ENCODE measurements around the gene LRRC3. TPM values are rescaled to one million over a fixed set of nuclear protein-coding genes. Genes with fewer than 3 reads are reported as not detected.

LRRC3 gene
- total RNA-seq, 3 donors from 2014 or later = 2.1 to 17.9 (median 2.7) TPM

- H3K4me1 ChIP-seq (ENCODE audit: low read depth) = no peaks in the 10 kb centered on the region
- no peaks in the 10 kb centered on the region for H3K36me3 ChIP-seq (ENCODE audit: low read depth)
- TF ChIP-seq CTCF (IDR thresholded peaks at IDR 0.05) = no peak
- intact Hi-C loops (cut with DNase I, micrococcal nuclease) = no loop called here
- ATAC-seq (no peak), DNase-seq (peak in 1 of 3 donors; percentile 25)
- H3K9me3 ChIP-seq = no peaks in the 10 kb centered on the region
- no peak overlapping the region for H3K4me3 ChIP-seq
Observed at GRCh38 chr21:44423312-44423821, 31.9 kb upstream of the LRRC3 start.

- Histone ChIP-seq H3K36me3 (ENCODE audit: low read depth) (no peaks in the 10 kb centered on the region), H3K4me1 (ENCODE audit: low read depth) (no peaks in the 10 kb centered on the region), H3K4me3 (no peak overlapping the region), H3K9me3 (peaks cover 3% of the 10 kb centered on the region)
- ATAC-seq (no peak), DNase-seq (peak in 1 of 3 donors; percentile 34)
- TF ChIP-seq CTCF (IDR thresholded peaks at IDR 0.05) = no peak
- intact Hi-C loops (cut with DNase I, micrococcal nuclease) = no loop called here
Observed at GRCh38 chr21:44423941-44424607, 31.2 kb upstream of the LRRC3 start.

- no peak for TF ChIP-seq CTCF (IDR thresholded peaks at IDR 0.05)
- intact Hi-C loops (cut with DNase I, micrococcal nuclease) = no loop called here
- ATAC-seq (no peak), DNase-seq (peak in 1 of 3 donors; percentile 46)
- Histone ChIP-seq H3K36me3 (ENCODE audit: low read depth) (no peaks in the 10 kb centered on the region), H3K4me1 (ENCODE audit: low read depth) (no peaks in the 10 kb centered on the region), H3K9me3 (peaks cover 9% of the 10 kb centered on the region), H3K4me3 (no peak overlapping the region)
Observed at GRCh38 chr21:44424608-44425306, 30.6 kb upstream of the LRRC3 start.

GRCh38 chr21:44425307-44425894 is 29.9 kb upstream of the LRRC3 start:
- peaks cover 13% of the 10 kb centered on the region for H3K9me3 ChIP-seq
- DNase-seq (no peak), ATAC-seq (no peak)
- intact Hi-C loops (cut with DNase I, micrococcal nuclease) = no loop called here
- H3K36me3 ChIP-seq (ENCODE audit: low read depth) = no peaks in the 10 kb centered on the region
- no peaks in the 10 kb centered on the region for H3K4me1 ChIP-seq (ENCODE audit: low read depth)
- TF ChIP-seq CTCF (IDR thresholded peaks at IDR 0.05) = no peak
- no peak overlapping the region for H3K4me3 ChIP-seq

GRCh38 chr21:44425895-44426662 is 29.2 kb upstream of the LRRC3 start:
- H3K9me3 ChIP-seq = peaks cover 13% of the 10 kb centered on the region
- peak in 1 of 3 donors; percentile 37 for DNase-seq
- no peak for TF ChIP-seq CTCF (IDR thresholded peaks at IDR 0.05)
- H3K36me3 ChIP-seq (ENCODE audit: low read depth) = no peaks in the 10 kb centered on the region
- H3K4me3 ChIP-seq = no peak overlapping the region
- H3K4me1 ChIP-seq (ENCODE audit: low read depth) = no peaks in the 10 kb centered on the region
- ATAC-seq = no peak
- intact Hi-C loops (cut with DNase I, micrococcal nuclease) = no loop called here

All from mucosa of descending colon (tissue), 3 donors.